LoVo (cell line): ENCODE measurements around the gene TM9SF1.
A peak's percentile ranks its signal among the peaks of the same experiment; 100 is the strongest.

ENCODE experiments used
- DNase-seq: peaks from one replicate; pipeline ENCODE4 v3.0.0-alpha.2; 2016; ENCODE audit warnings: low spot score

The TM9SF1 gene

GRCh38 chr14:24196071-24197055, 1.1 kb upstream of the TM9SF1 start:
- no peak for DNase-seq

GRCh38 chr14:24194873-24195185, 412 bp downstream of the TM9SF1 start:
- no peak for DNase-seq

GRCh38 chr14:24194186-24194872, 912 bp downstream of the TM9SF1 start:
- no peak for DNase-seq

GRCh38 chr14:24192933-24193332, 2.3 kb downstream of the TM9SF1 start:
- DNase-seq, result no peak

GRCh38 chr14:24190416-24190815, 4.8 kb downstream of the TM9SF1 start:
- no peak for DNase-seq

- no peak for DNase-seq
These were observed 5.8 kb downstream of the TM9SF1 start for GRCh38 chr14:24189460-24189859.

GRCh38 chr14:24189059-24189375, 6.2 kb downstream of the TM9SF1 start:
- DNase-seq, result no peak

- DNase-seq, result peak; percentile 97
These were observed 6.8 kb downstream of the TM9SF1 start, which contains the start of gene IPO4 for GRCh38 chr14:24188251-24189058. Gene IPO4 (minus strand): TSS chr14:24188816. CDS start chr14:24188787, 29 bp downstream.

GRCh38 chr14:24187539-24187915, 7.7 kb downstream of the TM9SF1 start:
- no peak for DNase-seq

- DNase-seq, result no peak
These were observed 8.3 kb downstream of the TM9SF1 start for GRCh38 chr14:24186831-24187538.

GRCh38 chr14:24185741-24186140, 9.5 kb downstream of the TM9SF1 start:
- DNase-seq, result no peak

- DNase-seq, result no peak
These were observed 10.2 kb downstream of the TM9SF1 start for GRCh38 chr14:24185026-24185425.

GRCh38 chr14:24184104-24184970, 10.9 kb downstream of the TM9SF1 start:
- DNase-seq, result no peak

GRCh38 chr14:24183014-24183481, 12.2 kb downstream of the TM9SF1 start:
- no peak for DNase-seq

- DNase-seq, result no peak
These were observed 12.9 kb downstream of the TM9SF1 start for GRCh38 chr14:24182110-24182882.

- no peak for DNase-seq
These were observed 13.7 kb downstream of the TM9SF1 start for GRCh38 chr14:24181371-24182077.

- no peak for DNase-seq
These were observed 15.1 kb downstream of the TM9SF1 start for GRCh38 chr14:24179961-24180796.

- DNase-seq, result no peak
These were observed 15.8 kb downstream of the TM9SF1 start for GRCh38 chr14:24179294-24179960.
